CD14-positive monocyte (primary cell): ENCODE data around the gene TSEN34. TPM values are rescaled to one million over a fixed set of nuclear protein-coding genes. Genes with fewer than 3 reads are reported as not detected.

Experiments
- DNase-seq, 3 donors: peaks; one replicate each; pipeline ENCODE4 v3.0.0-alpha.2; 2011 to 2022
- H2AFZ ChIP-seq: 2 replicates; pipeline ENCODE4 v1.6.0; 2012; ENCODE audit warnings: mild to moderate bottlenecking, low read depth, low read length, inconsistent platforms; ENCODE audit not compliant: insufficient read depth, poor library complexity, severe bottlenecking
- H3K27ac ChIP-seq, 2 donors: 1 replicate in 1 of 2; 2 replicates in 1 of 2; pipeline ENCODE4 v1.5.1; 2012 to 2013; ENCODE audit warnings: low read length in 2 of 2, control low read depth in 1 of 2, inconsistent platforms in 1 of 2, low read depth in 1 of 2, mild to moderate bottlenecking in 1 of 2
- H3K27me3 ChIP-seq, 2 donors: one replicate each; pipeline versions ENCODE4 v1.6.0 to v1.6.1; 2011 to 2013; ENCODE audit warnings: low read length in 2 of 2; ENCODE audit not compliant: control insufficient read depth in 2 of 2, insufficient read depth in 2 of 2
- H3K36me3 ChIP-seq, 2 donors: replicated peaks in 1 of 2; 1 replicate in 1 of 2; 2 replicates in 1 of 2; pipeline versions ENCODE4 v1.5.1 to v1.6.1; 2012 to 2013; ENCODE audit warnings: low read length in 2 of 2, control low read depth in 1 of 2, inconsistent platforms in 1 of 2, mild to moderate bottlenecking in 1 of 2; ENCODE audit not compliant: insufficient read depth in 2 of 2, control insufficient read depth in 1 of 2
- H3K4me1 ChIP-seq, 2 donors: 1 replicate in 1 of 2; 2 replicates in 1 of 2; pipeline versions ENCODE4 v1.5.1 to v1.6.1; 2012 to 2013; ENCODE audit warnings: low read length in 2 of 2, control low read depth in 1 of 2, inconsistent platforms in 1 of 2, mild to moderate bottlenecking in 1 of 2, moderate library complexity in 1 of 2; ENCODE audit not compliant: insufficient read depth in 2 of 2, control insufficient read depth in 1 of 2
- H3K4me2 ChIP-seq: replicated peaks from 2 replicates; pipeline ENCODE3; 2012; ENCODE audit warnings: low read length, moderate library complexity, mild to moderate bottlenecking; ENCODE audit not compliant: poor library complexity, severe bottlenecking; ENCODE audit errors: extremely low read depth
- H3K4me3 ChIP-seq, 3 experiments: fragments of 200-600 bp in 1 of 3; sonication (generic) in 1 of 3; replicated peaks in 1 of 3; 1 replicate in 2 of 3; 2 replicates in 1 of 3; pipeline ENCODE4 v1.5.1; 2011 to 2013; ENCODE audit warnings: low read length in 3 of 3, mild to moderate bottlenecking in 3 of 3, control low read depth in 2 of 3, low read depth in 2 of 3, inconsistent platforms in 1 of 3, moderate library complexity in 1 of 3
- H3K79me2 ChIP-seq: 2 replicates; pipeline ENCODE4 v1.6.0; 2012; ENCODE audit warnings: mild to moderate bottlenecking, control low read depth, inconsistent platforms, low read length, moderate library complexity; ENCODE audit not compliant: insufficient read depth
- H3K9ac ChIP-seq: 2 replicates; pipeline ENCODE4 v1.6.0; 2017; ENCODE audit warnings: low read length, mild to moderate bottlenecking; ENCODE audit not compliant: insufficient read depth, poor library complexity, severe bottlenecking
- H3K9me3 ChIP-seq, 2 donors: replicated peaks in 1 of 2; 1 replicate in 1 of 2; 2 replicates in 1 of 2; pipeline versions ENCODE4 v1.5.1 to v1.6.1; 2012 to 2013; ENCODE audit warnings: low read length in 2 of 2, control low read depth in 1 of 2; ENCODE audit not compliant: control insufficient read depth in 1 of 2, insufficient read depth in 1 of 2
- H4K20me1 ChIP-seq: 2 replicates; pipeline ENCODE4 v1.6.0; 2012; ENCODE audit warnings: mild to moderate bottlenecking, low read length, control low read depth, moderate library complexity; ENCODE audit not compliant: insufficient read depth
- H3K27ac Mint-ChIP-seq, 7 donors: one replicate each; pipeline ENCODE4 v1.8.0; 2020; ENCODE audit warnings: mild to moderate bottlenecking in 7 of 7, mixed read lengths in 7 of 7, moderate library complexity in 6 of 7, inconsistent platforms in 2 of 7
- H3K27me3 Mint-ChIP-seq, 3 donors: one replicate each; pipeline ENCODE4 v1.8.0; 2021 to 2022; ENCODE audit warnings: low read depth in 3 of 3, mild to moderate bottlenecking in 3 of 3, mixed read lengths in 3 of 3, moderate library complexity in 3 of 3, inconsistent platforms in 1 of 3
- H3K36me3 Mint-ChIP-seq, 2 donors: one replicate each; pipeline ENCODE4 v1.8.0; 2020; ENCODE audit warnings: mixed read lengths in 2 of 2, inconsistent platforms in 1 of 2, mild to moderate bottlenecking in 1 of 2
- H3K4me1 Mint-ChIP-seq: one replicate; pipeline ENCODE4 v1.8.0; 2020; ENCODE audit warnings: mild to moderate bottlenecking, mixed read lengths
- H3K4me3 Mint-ChIP-seq, 2 donors: one replicate each; pipeline ENCODE4 v1.8.0; 2020; ENCODE audit warnings: mild to moderate bottlenecking in 2 of 2, mixed read lengths in 2 of 2, moderate library complexity in 1 of 2
- H3K9me3 Mint-ChIP-seq, 7 donors: one replicate each; pipeline ENCODE4 v1.8.0; 2020 to 2022; ENCODE audit warnings: mixed read lengths in 7 of 7, mild to moderate bottlenecking in 6 of 7, moderate library complexity in 6 of 7, inconsistent platforms in 2 of 7
- WGBS: methylation state at CpG from one replicate; pipeline ENCODE4 v1.1.5; 2013; ENCODE audit warnings: missing lambda C conversion rate; ENCODE audit not compliant: insufficient coverage; 5-methylcytosine and 5-hydroxymethylcytosine counted together
- intact Hi-C, 2 donors: fragments of 100-400 bp; cut with micrococcal nuclease; formaldehyde crosslinking; loops; one replicate each; pipeline versions ENCODE4 v1.15.0 to v1.15.1; 2023
- polyA plus RNA-seq, 3 donors: library from polyadenylated mRNA; depleted of rRNA in 1 of 3; unstranded in 2 of 3; stranded (reverse) in 1 of 3; fragments of 300-500 nt in 2 of 3; fragments of >200 nt in 1 of 3; fragmentation: Illumina TruSeq in 2 of 3; gene quantifications; 1 replicate in 2 of 3; 2 replicates in 1 of 3; pipeline ENCODE4 v1.2.3, GENCODE V29; 2012 to 2021
- TF ChIP-seq, protein P1 (sequence below): fragments of 200-600 bp; IDR thresholded peaks from one replicate; pipeline ENCODE4 v1.8.0; 2022; ENCODE audit warnings: antibody characterized with exemption, mild to moderate bottlenecking

Gene TSEN34
- polyA plus RNA-seq, 3 donors: 59.3 to 125 (median 109) TPM

DNA sequence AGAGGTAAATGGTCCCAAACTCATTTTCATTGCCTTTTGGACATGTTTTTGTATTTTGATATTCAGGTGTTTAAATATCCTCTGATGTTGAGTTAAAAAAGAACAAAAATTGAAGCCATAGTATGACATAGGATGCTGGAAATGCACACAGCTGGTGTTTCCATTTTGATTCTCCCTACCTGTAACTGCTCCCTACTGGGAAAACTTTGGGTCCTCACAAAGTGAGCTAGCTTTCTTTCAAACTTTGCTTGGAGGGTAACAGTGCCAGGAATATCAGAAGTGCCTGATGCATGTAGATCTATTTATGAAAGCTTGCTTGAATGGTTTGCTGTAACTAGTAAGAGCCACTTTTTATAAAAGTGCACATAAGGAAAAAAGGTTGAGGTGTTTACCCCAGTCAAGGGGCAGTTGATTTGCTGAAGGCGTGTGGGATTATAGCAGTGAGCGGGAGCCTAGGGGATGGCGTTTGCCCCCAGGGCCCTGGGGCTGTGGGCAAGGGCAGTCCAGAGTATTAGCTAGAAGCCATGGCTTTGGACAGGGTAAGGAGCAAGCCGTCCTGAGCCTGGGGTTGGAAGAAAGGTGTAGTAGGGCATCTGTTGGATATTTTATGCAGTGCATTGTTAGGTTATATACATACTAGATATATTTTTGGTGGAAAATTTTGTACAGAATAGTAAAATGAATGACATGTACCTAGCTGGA is 13.8 kb downstream of the TSEN34 start:
- H3K9ac ChIP-seq: peak overlapping the region; percentile 31
- Mint-ChIP-seq H3K4me3 (peak overlapping the region; percentile 100), H3K36me3 (peaks cover 75 to 78% of the 10 kb centered on the region in 2 donors), H3K4me1 (peaks cover 76% of the 10 kb centered on the region), H3K9me3 (peaks cover 0 to 4% (median 0%) of the 10 kb centered on the region in 7 donors), H3K27me3 (peaks cover 0 to 5% (median 0%) of the 10 kb centered on the region in 3 donors), H3K27ac (peak overlapping the region; percentile 91 to 100 (median 100))
- H3K36me3 ChIP-seq: peaks cover 64 to 65% of the 10 kb centered on the region in 2 donors
- intact Hi-C loops: loop anchor here (5.0 kb wide), 2 partner anchors 38 to 167 kb away; no protein-coding TSS in a partner anchor
- H3K27ac ChIP-seq: peak overlapping the region; percentile 97 to 100
- DNase-seq: no peak
- no peak overlapping the region for H2AFZ ChIP-seq
- H3K4me1 ChIP-seq: peaks cover 86 to 88% of the 10 kb centered on the region in 2 donors
- no peaks in the 10 kb centered on the region for H3K9me3 ChIP-seq
- H3K4me2 ChIP-seq: peak overlapping the region; percentile 99
- H3K79me2 ChIP-seq: peaks cover 86% of the 10 kb centered on the region
- H3K4me3 ChIP-seq: peak overlapping the region; percentile 2 to 99 (median 26)
- peaks cover 58% of the 10 kb centered on the region for H4K20me1 ChIP-seq
- TF ChIP-seq, protein P1, sequence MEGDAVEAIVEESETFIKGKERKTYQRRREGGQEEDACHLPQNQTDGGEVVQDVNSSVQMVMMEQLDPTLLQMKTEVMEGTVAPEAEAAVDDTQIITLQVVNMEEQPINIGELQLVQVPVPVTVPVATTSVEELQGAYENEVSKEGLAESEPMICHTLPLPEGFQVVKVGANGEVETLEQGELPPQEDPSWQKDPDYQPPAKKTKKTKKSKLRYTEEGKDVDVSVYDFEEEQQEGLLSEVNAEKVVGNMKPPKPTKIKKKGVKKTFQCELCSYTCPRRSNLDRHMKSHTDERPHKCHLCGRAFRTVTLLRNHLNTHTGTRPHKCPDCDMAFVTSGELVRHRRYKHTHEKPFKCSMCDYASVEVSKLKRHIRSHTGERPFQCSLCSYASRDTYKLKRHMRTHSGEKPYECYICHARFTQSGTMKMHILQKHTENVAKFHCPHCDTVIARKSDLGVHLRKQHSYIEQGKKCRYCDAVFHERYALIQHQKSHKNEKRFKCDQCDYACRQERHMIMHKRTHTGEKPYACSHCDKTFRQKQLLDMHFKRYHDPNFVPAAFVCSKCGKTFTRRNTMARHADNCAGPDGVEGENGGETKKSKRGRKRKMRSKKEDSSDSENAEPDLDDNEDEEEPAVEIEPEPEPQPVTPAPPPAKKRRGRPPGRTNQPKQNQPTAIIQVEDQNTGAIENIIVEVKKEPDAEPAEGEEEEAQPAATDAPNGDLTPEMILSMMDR: no peak
- 80% methylated on average over 4 of the region's 4 CpGs for WGBS
- H3K27me3 ChIP-seq: no peaks in the 10 kb centered on the region

GRCh38 chr19:54206030-54206830 is 15.1 kb downstream of the TSEN34 start:
- H3K36me3 ChIP-seq: peaks cover 63 to 65% of the 10 kb centered on the region in 2 donors
- H3K4me1 Mint-ChIP-seq: peaks cover 89% of the 10 kb centered on the region
- peaks cover 0 to 9% (median 2%) of the 10 kb centered on the region in 3 donors for H3K27me3 Mint-ChIP-seq
- H2AFZ ChIP-seq: no peak overlapping the region
- H3K79me2 ChIP-seq: peaks cover 84% of the 10 kb centered on the region
- no peaks in the 10 kb centered on the region for H3K27me3 ChIP-seq
- no peaks in the 10 kb centered on the region for H3K9me3 ChIP-seq
- peak overlapping the region; percentile 99 to 100 (median 100) for H3K27ac Mint-ChIP-seq
- H4K20me1 ChIP-seq: peaks cover 52% of the 10 kb centered on the region
- TF ChIP-seq, protein P1: no peak
- H3K4me3 ChIP-seq: peak overlapping the region; percentile 26 to 99 (median 30)
- WGBS: 94% methylated on average over 11 of the region's 27 CpGs
- DNase-seq: no peak
- H3K9me3 Mint-ChIP-seq: peaks cover 0 to 3% (median 0%) of the 10 kb centered on the region in 7 donors
- peak overlapping the region; percentile 97 to 100 for H3K27ac ChIP-seq
- H3K4me2 ChIP-seq: peak overlapping the region; percentile 99
- peak overlapping the region; percentile 100 for H3K4me3 Mint-ChIP-seq
- peaks cover 95 to 97% of the 10 kb centered on the region in 2 donors for H3K4me1 ChIP-seq
- intact Hi-C loops: loop anchor here in 1 of 2 donors (5.0 kb wide), 1 partner anchor 166 kb away; no protein-coding TSS in a partner anchor
- H3K9ac ChIP-seq: peak overlapping the region; percentile 80
- H3K36me3 Mint-ChIP-seq: peaks cover 80 to 81% of the 10 kb centered on the region in 2 donors
